Peyer's patch (tissue), 4 donors: Measurements from ENCODE around the gene CROCC. TPM values are rescaled to one million over a fixed set of nuclear protein-coding genes. Genes with fewer than 3 reads are reported as not detected.

Source experiments
- DNase-seq, 3 donors: peaks; one replicate each; pipeline ENCODE4 v3.0.0-alpha.2; 2017 to 2019
- H3K27ac ChIP-seq, 4 donors: fragments of 200-600 bp; sonication (generic); one replicate each; pipeline ENCODE4 v1.5.1; 2016 to 2019
- H3K27me3 ChIP-seq, 2 donors: fragments of 200-600 bp; sonication (generic); one replicate each; pipeline ENCODE4 v1.5.1; 2019
- H3K36me3 ChIP-seq, 3 donors: fragments of 200-600 bp; sonication (generic); one replicate each; pipeline ENCODE4 v1.5.1; 2016 to 2019
- H3K4me1 ChIP-seq, 4 donors: fragments of 200-600 bp; sonication (generic); one replicate each; pipeline ENCODE4 v1.5.1; 2016 to 2019
- H3K4me3 ChIP-seq, 4 donors: fragments of 200-600 bp; sonication (generic); 1 replicate in 3 of 4; 2 replicates in 1 of 4; pipeline ENCODE4 v1.5.1; 2016 to 2019; ENCODE audit warnings: mild to moderate bottlenecking in 1 of 4
- H3K9me3 ChIP-seq, 4 donors: fragments of 200-600 bp; sonication (generic); one replicate each; pipeline ENCODE4 v1.5.1; 2016 to 2019; ENCODE audit warnings: mild to moderate bottlenecking in 1 of 4
- POLR2A ChIP-seq, 2 donors: fragments of 450-650 bp; IDR thresholded peaks; one replicate each; pipeline ENCODE4 v1.5.1; 2017; ENCODE audit warnings: antibody characterized with exemption in 2 of 2, mild to moderate bottlenecking in 2 of 2, moderate library complexity in 2 of 2
- total RNA-seq, 4 donors: library from RNA; depleted of rRNA; stranded (reverse); fragments of >200 nt; gene quantifications; one replicate each; pipeline ENCODE4 v1.1.0, GENCODE V29; 2016
- TF ChIP-seq, protein P1 (sequence below), 6 experiments: fragments of 450-650 bp in 4 of 6; fragments of 200-600 bp in 2 of 6; sonication (generic) in 1 of 6; IDR thresholded peaks; one replicate each; pipeline ENCODE4 v1.5.1; 2017 to 2019; ENCODE audit warnings: antibody characterized with exemption in 6 of 6, mild to moderate bottlenecking in 3 of 6, moderate library complexity in 1 of 6

The CROCC gene
- total RNA-seq, 4 donors from 2014 or later = 14.7 to 298 (median 45.1) TPM

DNA sequence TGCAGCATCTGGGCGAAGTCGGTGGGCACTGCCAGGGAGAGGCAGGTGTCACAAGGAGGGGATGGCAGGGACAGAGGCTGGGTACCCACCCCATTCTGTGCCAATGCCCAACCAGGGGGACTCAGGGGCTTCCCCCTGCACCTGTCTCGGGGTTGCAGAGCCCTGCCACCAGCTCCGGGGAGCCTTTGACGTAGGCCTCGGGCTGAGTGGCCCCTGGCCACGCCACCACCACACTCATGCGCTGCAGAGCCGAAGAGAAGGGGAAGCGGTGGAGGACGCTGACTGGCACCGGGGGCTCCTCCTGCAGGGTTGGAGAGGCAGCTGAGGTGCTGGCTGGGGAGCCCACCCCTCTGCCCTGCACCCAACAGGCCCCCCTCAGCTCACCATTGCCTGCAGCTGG is 70.4 kb downstream of the CROCC start:
- DNase-seq = no peak
- Histone ChIP-seq H3K27me3 (no peaks in the 10 kb centered on the region), H3K36me3 (peaks cover 0 to 42% (median 0%) of the 10 kb centered on the region in 3 donors), H3K4me1 (no peaks in the 10 kb centered on the region), H3K9me3 (no peaks in the 10 kb centered on the region), H3K27ac (no peak overlapping the region), H3K4me3 (no peak overlapping the region)
- TF ChIP-seq, protein P1, sequence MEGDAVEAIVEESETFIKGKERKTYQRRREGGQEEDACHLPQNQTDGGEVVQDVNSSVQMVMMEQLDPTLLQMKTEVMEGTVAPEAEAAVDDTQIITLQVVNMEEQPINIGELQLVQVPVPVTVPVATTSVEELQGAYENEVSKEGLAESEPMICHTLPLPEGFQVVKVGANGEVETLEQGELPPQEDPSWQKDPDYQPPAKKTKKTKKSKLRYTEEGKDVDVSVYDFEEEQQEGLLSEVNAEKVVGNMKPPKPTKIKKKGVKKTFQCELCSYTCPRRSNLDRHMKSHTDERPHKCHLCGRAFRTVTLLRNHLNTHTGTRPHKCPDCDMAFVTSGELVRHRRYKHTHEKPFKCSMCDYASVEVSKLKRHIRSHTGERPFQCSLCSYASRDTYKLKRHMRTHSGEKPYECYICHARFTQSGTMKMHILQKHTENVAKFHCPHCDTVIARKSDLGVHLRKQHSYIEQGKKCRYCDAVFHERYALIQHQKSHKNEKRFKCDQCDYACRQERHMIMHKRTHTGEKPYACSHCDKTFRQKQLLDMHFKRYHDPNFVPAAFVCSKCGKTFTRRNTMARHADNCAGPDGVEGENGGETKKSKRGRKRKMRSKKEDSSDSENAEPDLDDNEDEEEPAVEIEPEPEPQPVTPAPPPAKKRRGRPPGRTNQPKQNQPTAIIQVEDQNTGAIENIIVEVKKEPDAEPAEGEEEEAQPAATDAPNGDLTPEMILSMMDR (IDR thresholded peaks at IDR 0.05) = no peak
- TF ChIP-seq POLR2A (IDR thresholded peaks at IDR 0.05) = no peak

DNA sequence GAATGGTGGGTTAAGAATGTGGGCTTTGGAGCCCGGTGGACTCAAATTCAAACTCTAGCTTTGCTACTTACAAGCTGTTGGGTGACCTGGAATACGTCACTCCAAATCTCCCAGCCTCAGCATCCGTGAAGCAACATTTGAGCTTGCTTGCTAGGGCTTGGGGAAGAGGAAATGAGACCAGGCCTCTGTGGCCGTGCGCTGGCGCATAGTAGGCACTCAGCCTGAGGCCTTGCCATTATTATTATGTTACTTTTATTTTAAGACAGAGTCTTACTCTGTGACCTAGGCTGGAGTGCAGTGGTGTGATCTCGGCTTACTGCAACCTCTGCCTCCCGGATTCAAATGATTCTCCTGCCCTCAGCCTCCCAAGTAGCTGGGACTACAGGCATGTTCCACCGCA is 70.9 kb downstream of the CROCC start:
- Histone ChIP-seq H3K4me1 (no peaks in the 10 kb centered on the region), H3K4me3 (no peak overlapping the region), H3K36me3 (peaks cover 0 to 42% (median 0%) of the 10 kb centered on the region in 3 donors), H3K9me3 (no peaks in the 10 kb centered on the region), H3K27me3 (no peaks in the 10 kb centered on the region), H3K27ac (no peak overlapping the region)
- TF ChIP-seq, protein P1 (IDR thresholded peaks at IDR 0.05) = no peak
- TF ChIP-seq POLR2A (IDR thresholded peaks at IDR 0.05) = no peak
- no peak for DNase-seq

DNA sequence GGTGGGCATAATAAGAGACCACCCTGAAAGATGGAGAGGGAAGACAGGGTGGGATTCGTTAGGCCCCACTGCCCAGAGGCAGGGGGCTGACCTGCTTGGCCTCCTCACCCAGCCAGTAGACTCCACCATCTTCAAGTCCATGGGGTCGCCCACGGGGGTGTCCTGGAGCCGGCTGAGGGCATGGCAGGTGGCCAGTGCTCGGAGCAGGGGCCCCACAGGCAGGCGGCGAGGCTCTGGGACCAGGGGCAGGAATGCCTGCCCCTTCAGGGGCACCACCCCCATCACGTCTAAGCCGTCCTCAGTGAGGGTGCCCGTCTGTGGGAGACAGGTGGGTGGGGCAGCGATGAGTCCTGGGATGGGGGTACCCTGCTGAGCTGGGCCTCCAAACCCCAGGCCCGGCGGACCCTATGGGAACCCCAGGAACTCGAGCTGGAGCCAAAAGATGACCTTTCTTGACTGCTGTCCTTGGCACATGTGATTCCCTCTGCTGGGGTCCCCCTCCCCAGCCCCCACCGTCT is 71.8 kb downstream of the CROCC start:
- Histone ChIP-seq H3K27me3 (no peaks in the 10 kb centered on the region), H3K4me3 (no peak overlapping the region), H3K9me3 (no peaks in the 10 kb centered on the region), H3K27ac (no peak overlapping the region), H3K4me1 (no peaks in the 10 kb centered on the region), H3K36me3 (peaks cover 0 to 45% (median 0%) of the 10 kb centered on the region in 3 donors)
- DNase-seq = no peak
- TF ChIP-seq POLR2A (IDR thresholded peaks at IDR 0.05) = no peak
- TF ChIP-seq, protein P1 (IDR thresholded peaks at IDR 0.05) = no peak

DNA sequence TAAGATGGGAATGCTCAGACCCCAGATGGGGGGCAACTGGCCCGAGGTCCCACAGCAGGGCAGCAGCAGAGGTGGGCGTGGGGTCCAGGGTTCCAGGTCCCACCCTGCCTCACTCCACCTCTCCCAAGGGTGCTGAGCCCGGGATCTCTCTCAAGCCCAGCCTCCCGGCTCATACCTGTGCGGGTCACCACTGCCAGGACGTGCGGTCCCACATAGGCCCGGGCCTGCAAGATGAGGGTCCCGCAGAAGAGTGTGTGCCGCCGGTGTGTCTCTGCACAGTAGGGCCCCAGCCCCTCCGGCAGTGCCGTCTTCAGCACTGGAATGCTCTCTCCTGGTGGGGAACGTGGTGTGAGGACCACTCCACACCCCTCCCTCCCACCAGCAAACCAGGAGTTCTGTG is 75.1 kb downstream of the CROCC start:
- DNase-seq = no peak
- no peaks in the 10 kb centered on the region for H3K9me3 ChIP-seq
- H3K27ac ChIP-seq = no peak overlapping the region
- H3K4me1 ChIP-seq = no peaks in the 10 kb centered on the region
- no peak overlapping the region for H3K4me3 ChIP-seq
- H3K36me3 ChIP-seq = peaks cover 0 to 51% (median 0%) of the 10 kb centered on the region in 3 donors
- no peaks in the 10 kb centered on the region for H3K27me3 ChIP-seq
- no peak for TF ChIP-seq POLR2A (IDR thresholded peaks at IDR 0.05)
- TF ChIP-seq, protein P1 (IDR thresholded peaks at IDR 0.05) = no peak

DNA sequence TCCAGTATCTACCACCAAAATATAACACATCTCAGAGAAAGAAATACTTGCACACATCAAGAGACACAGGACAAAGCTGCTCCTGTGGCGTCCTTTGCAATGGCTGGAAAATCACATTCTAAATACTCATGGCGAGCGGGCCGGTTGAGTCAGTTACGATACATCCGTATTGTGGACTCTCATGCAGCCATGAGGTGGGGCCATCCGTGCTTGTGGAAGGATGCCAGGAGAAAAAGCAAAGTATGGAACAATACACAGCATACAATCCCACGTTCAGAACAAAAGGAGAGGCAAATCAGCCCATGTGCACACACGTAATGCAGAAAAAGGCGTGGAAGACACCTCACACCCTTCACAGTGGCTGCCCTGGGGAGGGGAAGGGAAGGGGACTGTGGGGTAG is 76.9 kb downstream of the CROCC start:
- H3K27me3 ChIP-seq = no peaks in the 10 kb centered on the region
- TF ChIP-seq, protein P1 (IDR thresholded peaks at IDR 0.05) = no peak
- TF ChIP-seq POLR2A (IDR thresholded peaks at IDR 0.05) = no peak
- H3K27ac ChIP-seq = no peak overlapping the region
- DNase-seq = no peak
- no peaks in the 10 kb centered on the region for H3K9me3 ChIP-seq
- no peak overlapping the region for H3K4me3 ChIP-seq
- H3K4me1 ChIP-seq = no peaks in the 10 kb centered on the region
- H3K36me3 ChIP-seq = peaks cover 0 to 57% (median 0%) of the 10 kb centered on the region in 3 donors

DNA sequence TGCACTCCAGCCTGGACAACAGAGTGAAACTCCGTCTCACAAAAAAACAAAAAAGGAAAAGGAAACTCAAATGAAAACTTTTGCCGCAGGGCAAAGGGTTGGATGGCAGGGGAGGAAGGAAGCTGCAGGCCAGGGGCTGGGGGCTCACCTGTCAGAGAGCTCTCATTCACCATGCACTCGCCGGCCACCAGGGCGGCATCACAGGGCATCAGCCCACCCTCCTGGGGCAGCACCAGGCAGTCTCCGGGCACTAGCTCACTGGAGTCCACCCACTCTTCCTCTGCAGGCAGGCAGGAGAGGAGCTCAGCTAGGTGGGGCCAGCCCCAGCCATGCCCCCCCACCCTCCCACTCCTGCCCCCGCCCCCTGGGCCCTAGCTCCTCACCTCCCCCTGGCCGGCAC is 78.1 kb downstream of the CROCC start:
- Histone ChIP-seq H3K4me1 (no peaks in the 10 kb centered on the region), H3K36me3 (peaks cover 0 to 70% (median 0%) of the 10 kb centered on the region in 3 donors), H3K27me3 (no peaks in the 10 kb centered on the region), H3K9me3 (no peaks in the 10 kb centered on the region), H3K27ac (no peak overlapping the region), H3K4me3 (no peak overlapping the region)
- TF ChIP-seq POLR2A (IDR thresholded peaks at IDR 0.05) = no peak
- TF ChIP-seq, protein P1 (IDR thresholded peaks at IDR 0.05) = no peak
- DNase-seq = no peak
